GM23338 (cell line): ENCODE data around the gene PLA2R1.

Source experiments
- CREB1 ChIP-seq: fragments of 250-450 bp; sonication (Bioruptor Pico); IDR thresholded peaks from 2 replicates; pipeline ENCODE4 v1.5.0; 2020; ENCODE audit warnings: low read depth, mild to moderate bottlenecking, moderate library complexity
- EZH2 ChIP-seq: fragments of 200-600 bp; sonication (generic); IDR thresholded peaks from one replicate; pipeline ENCODE4 v1.8.0; 2017; ENCODE audit warnings: antibody characterized with exemption, mild to moderate bottlenecking, low read depth; ENCODE audit not compliant: unreplicated experiment
- EZH2phosphoT487 ChIP-seq: fragments of 200-600 bp; sonication (generic); IDR thresholded peaks from one replicate; pipeline ENCODE4 v1.8.1; 2018; ENCODE audit warnings: antibody characterized with exemption; ENCODE audit not compliant: unreplicated experiment
- JUNB ChIP-seq: IDR thresholded peaks from one replicate; pipeline ENCODE4 v1.6.1; 2016; ENCODE audit warnings: antibody characterized with exemption; ENCODE audit not compliant: unreplicated experiment
- NANOG ChIP-seq: IDR thresholded peaks from 2 replicates; pipeline ENCODE4 v1.6.1; 2016; ENCODE audit warnings: antibody characterized with exemption, borderline replicate concordance
- POLR2AphosphoS5 ChIP-seq: IDR thresholded peaks from 2 replicates; pipeline ENCODE4 v1.6.1; 2016; ENCODE audit warnings: antibody characterized with exemption, low read depth
- REST ChIP-seq: IDR thresholded peaks from one replicate; pipeline ENCODE4 v1.6.1; 2018; ENCODE audit warnings: antibody characterized with exemption; ENCODE audit not compliant: unreplicated experiment
- STAT1 ChIP-seq: IDR thresholded peaks from one replicate; pipeline ENCODE4 v1.6.1; 2016; ENCODE audit warnings: antibody characterized with exemption; ENCODE audit not compliant: unreplicated experiment
- ZNF114 ChIP-seq: fragments of 250-450 bp; sonication (Bioruptor Pico); IDR thresholded peaks from 2 replicates; pipeline ENCODE4 v1.5.0; 2020; ENCODE audit warnings: mild to moderate bottlenecking, moderate library complexity
- ZNF331 ChIP-seq: fragments of 250-450 bp; sonication (Bioruptor Pico); IDR thresholded peaks from 2 replicates; pipeline ENCODE4 v1.5.0; 2020; ENCODE audit warnings: low read depth, mild to moderate bottlenecking, moderate library complexity
- ZNF462 ChIP-seq: fragments of 250-450 bp; sonication (Bioruptor Pico); IDR thresholded peaks from 2 replicates; pipeline ENCODE4 v1.5.0; 2020; ENCODE audit warnings: mild to moderate bottlenecking, moderate library complexity
- TF ChIP-seq, protein P1 (sequence below), 2 experiments: fragments of 200-600 bp in 1 of 2; sonication (generic) in 1 of 2; conservative IDR thresholded peaks; 2 replicates each; pipeline versions ENCODE4 v1.5.1 to v1.6.1; 2016 to 2017; ENCODE audit warnings: antibody characterized with exemption in 2 of 2, low read depth in 2 of 2, mild to moderate bottlenecking in 2 of 2, moderate library complexity in 1 of 2
- TF ChIP-seq, protein P2 (sequence below): IDR thresholded peaks from 2 replicates; pipeline ENCODE4 v1.6.1; 2016; ENCODE audit warnings: antibody characterized with exemption

- TF ChIP-seq, protein P1, sequence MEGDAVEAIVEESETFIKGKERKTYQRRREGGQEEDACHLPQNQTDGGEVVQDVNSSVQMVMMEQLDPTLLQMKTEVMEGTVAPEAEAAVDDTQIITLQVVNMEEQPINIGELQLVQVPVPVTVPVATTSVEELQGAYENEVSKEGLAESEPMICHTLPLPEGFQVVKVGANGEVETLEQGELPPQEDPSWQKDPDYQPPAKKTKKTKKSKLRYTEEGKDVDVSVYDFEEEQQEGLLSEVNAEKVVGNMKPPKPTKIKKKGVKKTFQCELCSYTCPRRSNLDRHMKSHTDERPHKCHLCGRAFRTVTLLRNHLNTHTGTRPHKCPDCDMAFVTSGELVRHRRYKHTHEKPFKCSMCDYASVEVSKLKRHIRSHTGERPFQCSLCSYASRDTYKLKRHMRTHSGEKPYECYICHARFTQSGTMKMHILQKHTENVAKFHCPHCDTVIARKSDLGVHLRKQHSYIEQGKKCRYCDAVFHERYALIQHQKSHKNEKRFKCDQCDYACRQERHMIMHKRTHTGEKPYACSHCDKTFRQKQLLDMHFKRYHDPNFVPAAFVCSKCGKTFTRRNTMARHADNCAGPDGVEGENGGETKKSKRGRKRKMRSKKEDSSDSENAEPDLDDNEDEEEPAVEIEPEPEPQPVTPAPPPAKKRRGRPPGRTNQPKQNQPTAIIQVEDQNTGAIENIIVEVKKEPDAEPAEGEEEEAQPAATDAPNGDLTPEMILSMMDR (conservative IDR thresholded peaks at IDR 0.05; ENCODE audit: low read depth in 2 of 2): no peak
- TF ChIP-seq REST (no peak), ZNF114 (no peak), EZH2 (no peak), EZH2phosphoT487 (no peak), JUNB (no peak), POLR2AphosphoS5 (no peak), CREB1 (CRISPR knock-in tag) (no peak), NANOG (no peak), ZNF462 (CRISPR knock-in tag) (no peak), ZNF331 (CRISPR knock-in tag) (no peak), STAT1 (no peak)
- TF ChIP-seq, protein P2, sequence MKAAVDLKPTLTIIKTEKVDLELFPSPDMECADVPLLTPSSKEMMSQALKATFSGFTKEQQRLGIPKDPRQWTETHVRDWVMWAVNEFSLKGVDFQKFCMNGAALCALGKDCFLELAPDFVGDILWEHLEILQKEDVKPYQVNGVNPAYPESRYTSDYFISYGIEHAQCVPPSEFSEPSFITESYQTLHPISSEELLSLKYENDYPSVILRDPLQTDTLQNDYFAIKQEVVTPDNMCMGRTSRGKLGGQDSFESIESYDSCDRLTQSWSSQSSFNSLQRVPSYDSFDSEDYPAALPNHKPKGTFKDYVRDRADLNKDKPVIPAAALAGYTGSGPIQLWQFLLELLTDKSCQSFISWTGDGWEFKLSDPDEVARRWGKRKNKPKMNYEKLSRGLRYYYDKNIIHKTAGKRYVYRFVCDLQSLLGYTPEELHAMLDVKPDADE: no peak
These were observed 128.7 kb downstream of the PLA2R1 start for GRCh38 chr2:159933727-159934049.
